Measurements from ENCODE around the gene GHRL.

DNA sequence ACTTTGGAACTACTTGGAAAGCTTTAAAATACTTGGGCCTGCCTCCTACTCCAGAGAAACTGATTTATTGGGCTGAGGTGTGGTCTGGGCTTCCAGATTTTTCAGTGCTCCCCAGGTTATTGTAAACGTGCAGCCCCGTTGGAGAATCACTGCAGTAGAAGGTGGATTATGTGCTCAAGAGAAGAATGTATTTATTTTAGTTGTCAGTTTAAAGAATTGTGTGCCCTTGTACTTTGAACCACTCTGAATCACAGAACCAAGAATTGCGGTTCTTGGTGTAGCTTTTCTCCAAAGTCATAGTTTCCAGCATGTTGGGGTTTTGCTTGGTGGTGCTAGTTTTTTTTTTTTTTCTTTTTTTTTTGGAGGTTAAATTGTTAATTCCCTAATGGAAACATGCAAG is 42.9 kb downstream of the GHRL start:
- TF ChIP-seq, protein P1, sequence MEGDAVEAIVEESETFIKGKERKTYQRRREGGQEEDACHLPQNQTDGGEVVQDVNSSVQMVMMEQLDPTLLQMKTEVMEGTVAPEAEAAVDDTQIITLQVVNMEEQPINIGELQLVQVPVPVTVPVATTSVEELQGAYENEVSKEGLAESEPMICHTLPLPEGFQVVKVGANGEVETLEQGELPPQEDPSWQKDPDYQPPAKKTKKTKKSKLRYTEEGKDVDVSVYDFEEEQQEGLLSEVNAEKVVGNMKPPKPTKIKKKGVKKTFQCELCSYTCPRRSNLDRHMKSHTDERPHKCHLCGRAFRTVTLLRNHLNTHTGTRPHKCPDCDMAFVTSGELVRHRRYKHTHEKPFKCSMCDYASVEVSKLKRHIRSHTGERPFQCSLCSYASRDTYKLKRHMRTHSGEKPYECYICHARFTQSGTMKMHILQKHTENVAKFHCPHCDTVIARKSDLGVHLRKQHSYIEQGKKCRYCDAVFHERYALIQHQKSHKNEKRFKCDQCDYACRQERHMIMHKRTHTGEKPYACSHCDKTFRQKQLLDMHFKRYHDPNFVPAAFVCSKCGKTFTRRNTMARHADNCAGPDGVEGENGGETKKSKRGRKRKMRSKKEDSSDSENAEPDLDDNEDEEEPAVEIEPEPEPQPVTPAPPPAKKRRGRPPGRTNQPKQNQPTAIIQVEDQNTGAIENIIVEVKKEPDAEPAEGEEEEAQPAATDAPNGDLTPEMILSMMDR (IDR thresholded peaks at IDR 0.05) = no peak
- no peak for TF ChIP-seq POLR2AphosphoS5 (IDR thresholded peaks at IDR 0.05; ENCODE audit: low read depth, low read length)
- TF ChIP-seq TCF7L2 (IDR thresholded peaks at IDR 0.05; ENCODE audit: low read depth, low read length) = no peak

Data from Panc1 (cell line).